Activated gamma-delta T cell treated with anti-CD3 and anti-CD28 coated beads, Interleukin-2, amount 50 U/mL, for 16 hours (primary cell): ENCODE data around the gene TARBP1.
"Not testable (repeated sequence)": the region's sequence is repeated elsewhere in the genome, so short reads cannot be mapped to it uniquely, and the experiment has no call there.

Experiments used
- DNase-seq: peaks from one replicate; pipeline ENCODE4 v3.0.0-alpha.2; 2020; ENCODE audit warnings: low read depth

Gene TARBP1

GRCh38 chr1:234395297-234395696 is 83.7 kb downstream of the TARBP1 start:
- no peak for DNase-seq

GRCh38 chr1:234393190-234393589 is 85.8 kb downstream of the TARBP1 start:
- no peak for DNase-seq

DNA sequence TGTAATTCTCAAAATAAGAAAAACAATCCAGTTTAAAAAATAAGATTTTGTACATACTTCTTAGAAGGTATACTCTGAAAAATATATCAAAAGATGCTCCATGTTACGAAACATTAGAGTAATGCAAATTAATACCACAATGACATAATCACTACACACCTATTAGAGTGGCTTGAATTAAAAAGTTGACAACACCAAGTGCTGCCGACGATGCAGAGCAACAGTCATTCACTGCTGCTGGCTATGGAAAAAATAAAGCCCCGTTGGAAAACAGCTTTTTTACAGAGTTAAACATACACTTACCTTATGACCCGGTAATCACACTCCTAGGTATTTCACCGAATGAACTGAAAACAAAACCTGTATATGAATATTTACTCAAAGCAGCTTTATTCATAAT is 90.9 kb downstream of the TARBP1 start:
- no peak for DNase-seq

DNA sequence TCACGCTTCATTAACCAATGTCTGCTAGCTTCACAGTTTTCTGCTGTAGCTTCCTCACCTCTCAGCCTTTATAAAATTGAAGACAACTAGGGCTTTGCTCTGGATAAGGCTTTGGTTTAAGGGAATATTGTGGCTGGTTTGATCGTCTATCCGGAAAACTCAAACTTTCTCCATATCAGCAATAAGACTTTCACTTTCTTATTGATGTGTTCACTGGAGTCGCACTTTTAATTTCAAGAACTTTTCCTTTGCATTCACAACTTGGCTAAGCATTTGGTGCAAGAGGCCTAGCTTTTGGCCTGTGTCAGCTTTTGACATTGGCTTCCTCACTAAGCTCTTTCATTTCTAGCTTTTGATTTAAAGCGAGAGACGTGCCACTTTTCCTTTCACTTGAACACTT is 92.9 kb downstream of the TARBP1 start:
- no peak for DNase-seq

- DNase-seq, result no peak
Measured at GRCh38 chr1:234381699-234382555, 97.1 kb downstream of the TARBP1 start.

GRCh38 chr1:234379591-234380109 is 99.3 kb downstream of the TARBP1 start:
- DNase-seq, result not testable (repeated sequence)

GRCh38 chr1:234375672-234376071 is 103.3 kb downstream of the TARBP1 start:
- no peak for DNase-seq

DNA sequence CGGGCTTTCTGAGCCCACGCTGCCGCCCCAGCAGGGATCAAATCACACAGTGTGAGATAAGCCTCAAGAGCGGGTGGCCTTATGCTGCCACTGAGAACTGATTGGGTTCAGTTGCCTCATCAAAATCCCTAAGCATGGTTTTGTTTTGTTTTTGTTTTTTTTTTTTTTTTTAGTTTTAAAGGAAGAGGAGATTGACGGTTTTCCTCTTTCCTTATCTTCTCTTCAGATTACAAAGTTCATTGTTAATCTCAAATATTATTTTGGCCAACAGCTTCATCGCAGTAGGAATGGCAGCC is 105.1 kb downstream of the TARBP1 start:
- no peak for DNase-seq

- peak; percentile 87 for DNase-seq
Measured at GRCh38 chr1:234373064-234373958, 105.7 kb downstream of the TARBP1 start, which contains the start of gene COA6. Gene COA6 (plus strand): TSS chr1:234373456. CDS start chr1:234373467, 11 bp downstream.

GRCh38 chr1:234372011-234372757 is 106.8 kb downstream of the TARBP1 start:
- no peak for DNase-seq

- no peak for DNase-seq
Measured at GRCh38 chr1:234371414-234371813, 107.6 kb downstream of the TARBP1 start.

- DNase-seq, result no peak
Measured at GRCh38 chr1:234369784-234370183, 109.2 kb downstream of the TARBP1 start.

DNA sequence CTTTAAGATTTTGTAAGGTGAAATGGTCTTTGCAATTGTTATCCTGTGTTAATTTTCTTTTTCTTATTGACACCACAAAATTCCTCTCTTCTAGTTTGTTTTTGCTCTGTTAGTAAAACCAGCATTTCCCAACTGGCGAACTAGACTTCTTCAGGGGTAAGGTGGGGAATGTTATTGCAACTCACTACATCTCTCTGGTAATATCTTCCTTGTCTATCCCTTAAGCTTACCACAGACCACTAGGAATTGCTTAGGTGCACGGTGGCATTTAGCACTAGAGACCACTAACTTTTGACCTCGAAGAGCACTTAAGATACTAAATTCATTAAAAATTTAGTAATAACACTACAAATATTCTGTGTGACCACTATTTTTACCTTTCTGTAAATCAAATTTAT is 109.9 kb downstream of the TARBP1 start:
- no peak for DNase-seq

DNA sequence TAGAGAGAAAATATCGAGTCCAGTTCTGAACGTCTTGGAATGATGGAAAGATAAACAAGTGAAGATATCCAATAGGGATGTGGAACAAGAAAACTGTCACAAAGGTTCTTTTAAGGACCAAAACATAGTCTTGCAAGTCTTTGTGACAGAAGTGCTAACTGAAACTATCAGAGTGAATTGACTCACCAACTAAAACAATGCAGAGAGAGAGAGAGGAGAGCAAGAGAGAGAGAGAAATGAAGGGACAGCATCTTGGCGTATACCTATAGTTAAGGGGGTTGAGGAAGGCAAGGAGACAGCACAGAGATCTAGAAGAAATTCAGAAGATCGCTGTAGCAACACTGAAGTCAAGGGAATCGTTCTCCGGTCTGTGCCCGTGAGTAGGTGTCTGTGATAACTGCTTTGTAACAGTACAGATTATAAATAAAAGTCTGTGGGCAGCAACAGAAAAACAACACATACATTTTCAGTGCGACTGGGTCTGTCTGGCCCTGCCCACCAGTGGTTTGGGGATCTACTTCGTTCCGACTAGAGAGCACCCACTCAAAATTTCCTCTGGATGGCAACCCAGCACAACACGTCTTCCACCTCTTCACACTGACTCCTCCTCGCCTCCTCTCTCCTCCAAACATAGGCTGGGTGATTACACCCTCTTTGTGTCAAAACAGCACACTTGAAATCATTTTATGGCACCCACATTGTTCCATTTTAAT is 110.5 kb downstream of the TARBP1 start:
- DNase-seq, result no peak

GRCh38 chr1:234362558-234362957 is 116.4 kb downstream of the TARBP1 start:
- DNase-seq, result no peak

GRCh38 chr1:234361102-234361603 is 117.8 kb downstream of the TARBP1 start:
- DNase-seq, result no peak

DNA sequence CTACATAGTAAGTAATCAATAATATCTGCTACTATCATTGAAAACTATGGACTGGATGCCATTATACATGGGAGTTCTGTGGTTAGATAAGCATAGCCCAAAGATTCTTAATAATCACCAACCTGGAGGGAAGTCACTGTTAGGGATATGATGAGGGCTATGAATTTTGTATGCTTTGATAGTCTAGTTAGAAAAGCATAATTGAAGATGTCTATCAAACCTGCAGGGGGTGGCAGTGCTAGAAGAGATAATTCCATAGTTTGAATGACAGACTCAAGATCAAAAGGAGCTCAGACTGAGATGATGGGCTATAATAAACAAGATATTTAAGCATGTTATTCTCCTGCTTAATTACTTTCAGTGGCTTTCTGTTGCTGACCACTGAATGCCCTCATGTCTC is 121.1 kb downstream of the TARBP1 start:
- no peak for DNase-seq

DNA sequence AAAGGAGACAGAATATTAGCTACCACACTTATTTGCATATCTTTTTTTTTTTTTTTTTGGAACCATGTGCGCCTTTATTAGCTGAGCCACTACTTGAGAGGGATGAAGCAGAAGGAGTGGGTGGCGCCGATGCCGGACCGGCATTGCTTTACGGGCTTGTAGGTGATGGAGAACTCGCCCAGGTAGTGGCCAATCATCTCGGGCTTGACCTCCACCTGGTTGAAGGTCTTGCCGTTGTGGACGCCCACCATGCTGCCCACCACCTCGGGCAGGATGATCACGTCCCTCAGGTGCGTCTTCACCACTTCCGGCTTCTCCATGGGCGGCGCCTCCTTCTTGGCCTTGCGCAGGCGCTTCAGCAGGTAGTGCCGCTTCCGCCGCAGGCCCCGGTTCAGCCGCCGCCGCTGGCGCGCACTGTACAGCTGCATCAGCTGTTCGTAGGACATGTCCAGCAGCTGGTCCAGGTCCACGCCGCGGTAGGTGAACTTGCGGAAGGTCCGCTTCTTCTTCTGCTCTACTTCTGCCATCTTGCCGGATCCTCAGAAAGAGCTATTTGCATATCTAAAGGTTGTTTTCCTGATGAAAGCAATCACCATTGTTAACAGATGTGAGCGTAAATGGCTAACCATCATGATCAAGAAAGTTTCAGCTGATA is 122.2 kb downstream of the TARBP1 start:
- DNase-seq, result peak; percentile 16

- DNase-seq, result no peak
Measured at GRCh38 chr1:234355782-234356510, 123.0 kb downstream of the TARBP1 start.

- no peak for DNase-seq
Measured at GRCh38 chr1:234348964-234349363, 130.0 kb downstream of the TARBP1 start.
